Fibroblast of mammary gland (primary cell): ENCODE measurements around the gene DUOXA2.

Experiments
- DNase-seq: peaks from one replicate; pipeline ENCODE4 v3.0.0-alpha.2; 2010; ENCODE audit warnings: low read depth
- H3K4me3 ChIP-seq: 2 replicates; pipeline ENCODE4 v1.5.1; 2011; ENCODE audit warnings: low read depth, mild to moderate bottlenecking, low read length, moderate library complexity; ENCODE audit not compliant: control insufficient read depth
- CTCF ChIP-seq: conservative IDR thresholded peaks from 2 replicates; pipeline ENCODE4 v1.5.1; 2011; ENCODE audit warnings: low read depth, low read length, inconsistent platforms; ENCODE audit not compliant: control insufficient read depth, insufficient read depth

DUOXA2 gene

GRCh38 chr15:45128971-45129639, 15.0 kb downstream of the DUOXA2 start:
- no peak overlapping the region for H3K4me3 ChIP-seq
- no peak for TF ChIP-seq CTCF
- no peak for DNase-seq

GRCh38 chr15:45129651-45130129, 15.6 kb downstream of the DUOXA2 start, which contains the start of the genes DUOX1 and DUOXA1:
Gene DUOX1 (plus strand): TSS chr15:45129994. CDS start chr15:45131967, 1,973 bp downstream.
Gene DUOXA1 (minus strand): TSS chr15:45129879. CDS start chr15:45123014, 6,865 bp downstream.
- no peak for DNase-seq
- no peak within 1 kb of the TSS for H3K4me3 ChIP-seq
- TF ChIP-seq CTCF: no peak

GRCh38 chr15:45130291-45131000, 16.3 kb downstream of the DUOXA2 start:
- TF ChIP-seq CTCF: no peak
- no peak overlapping the region for H3K4me3 ChIP-seq
- no peak for DNase-seq

GRCh38 chr15:45131510-45131909, 17.4 kb downstream of the DUOXA2 start:
- TF ChIP-seq CTCF: no peak
- no peak for DNase-seq
- H3K4me3 ChIP-seq: no peak overlapping the region

GRCh38 chr15:45132844-45133560, 18.9 kb downstream of the DUOXA2 start:
- TF ChIP-seq CTCF: no peak
- H3K4me3 ChIP-seq: no peak overlapping the region
- no peak for DNase-seq

GRCh38 chr15:45133561-45133920, 19.4 kb downstream of the DUOXA2 start:
- DNase-seq: no peak
- no peak for TF ChIP-seq CTCF

More at GRCh38 chr15:45133561-45133920, 19.4 kb downstream of the DUOXA2 start:
- no peak overlapping the region for H3K4me3 ChIP-seq
